Right hindlimb (tissue), 1 donor: ENCODE measurements around the gene ZSCAN10.
"Not testable (repeated sequence)": the region's sequence is repeated elsewhere in the genome, so short reads cannot be mapped to it uniquely, and the experiment has no call there.

Experiments used
- DNase-seq: peaks from one replicate; pipeline ENCODE4 v3.0.0-alpha.2; 2018

ZSCAN10 gene

GRCh38 chr16:3083408-3083807, 15.7 kb downstream of the ZSCAN10 start:
- DNase-seq, result not testable (repeated sequence)

GRCh38 chr16:3081957-3082356, 17.1 kb downstream of the ZSCAN10 start:
- DNase-seq, result not testable (repeated sequence)

DNA sequence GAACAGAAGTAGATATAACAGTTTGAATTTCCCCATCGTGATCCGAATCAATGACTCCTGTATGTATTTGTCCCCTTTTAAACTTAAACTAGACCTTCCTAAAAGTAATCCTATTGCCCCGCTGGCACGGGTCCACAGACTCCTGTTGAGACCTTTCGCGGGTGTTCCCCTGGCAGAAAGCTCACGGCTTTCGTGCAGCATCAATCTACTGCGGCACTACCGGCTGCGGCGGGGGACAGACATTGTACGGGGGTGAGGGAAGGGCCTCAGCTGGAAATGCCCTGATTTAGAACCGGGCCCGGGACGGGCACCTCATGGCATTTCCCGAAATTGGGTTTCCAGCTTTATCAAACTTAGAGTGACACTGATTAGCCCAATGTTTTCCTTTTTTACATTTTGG, 19.1 kb downstream of the ZSCAN10 start:
- no peak for DNase-seq

DNA sequence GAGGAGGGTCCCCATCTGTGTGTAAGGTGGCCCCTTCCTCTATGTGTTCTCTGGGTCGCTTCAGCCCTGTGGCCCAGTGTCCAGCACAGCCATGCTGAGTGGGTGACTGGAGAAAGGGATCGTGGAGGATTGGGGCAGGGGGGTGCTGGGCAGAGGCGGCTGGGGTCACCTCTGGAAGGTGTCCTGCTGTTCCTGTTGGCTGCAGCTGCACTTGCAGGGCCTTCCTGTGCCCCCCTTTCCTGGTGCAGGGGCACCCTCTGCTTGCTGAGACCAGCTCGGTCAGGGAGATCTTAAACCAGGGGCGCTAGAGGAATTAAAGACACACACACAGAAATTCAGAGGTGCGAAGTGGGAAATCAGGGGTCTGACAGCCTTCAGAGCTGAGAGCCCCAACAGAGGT, 22.5 kb downstream of the ZSCAN10 start:
- DNase-seq, result no peak

DNA sequence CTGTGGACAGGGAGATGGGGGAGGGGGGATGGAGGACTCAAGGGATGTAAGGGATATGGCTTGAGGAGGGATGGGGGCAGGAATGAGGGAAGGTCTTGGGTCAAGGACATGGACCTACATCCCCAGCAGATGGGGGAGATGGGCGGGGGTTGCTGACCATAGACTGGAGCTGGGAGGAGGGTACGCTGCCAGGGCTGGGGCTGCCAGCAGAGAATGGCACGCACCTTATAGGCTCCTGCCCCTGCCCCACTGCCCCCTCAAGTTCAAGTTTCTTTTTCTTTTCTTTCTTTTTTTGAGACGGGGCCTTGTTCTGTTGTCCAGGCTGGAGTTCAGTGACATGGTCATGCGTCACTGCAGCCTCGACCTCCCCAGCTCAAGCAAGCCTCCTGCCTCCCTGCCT, 23.1 kb downstream of the ZSCAN10 start:
- DNase-seq, result not testable (repeated sequence)

DNA sequence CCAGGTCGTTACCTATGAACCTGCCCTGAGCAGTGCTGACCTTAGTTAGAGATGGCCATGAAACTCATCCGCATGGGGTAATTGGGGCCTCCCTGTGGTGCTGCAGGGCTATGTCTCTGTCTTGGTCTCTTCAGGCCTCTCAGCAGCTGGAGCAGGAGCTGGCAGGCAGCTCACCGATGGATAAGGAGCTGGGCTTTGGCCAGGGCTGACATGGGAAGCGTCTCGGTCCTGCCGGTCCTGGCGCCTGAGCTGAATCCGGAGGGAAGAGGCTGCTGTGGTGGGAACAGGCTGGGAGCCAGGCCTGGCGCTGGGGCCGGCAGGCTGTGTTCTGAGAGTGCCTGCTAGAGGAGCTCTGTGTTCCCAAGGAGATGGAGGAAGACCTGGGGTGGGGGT, 23.6 kb downstream of the ZSCAN10 start:
- peak; percentile 81 for DNase-seq

GRCh38 chr16:3074860-3075522, 24.1 kb downstream of the ZSCAN10 start:
- no peak for DNase-seq

- DNase-seq, result no peak
Observed at GRCh38 chr16:3073448-3073847, 25.6 kb downstream of the ZSCAN10 start.

DNA sequence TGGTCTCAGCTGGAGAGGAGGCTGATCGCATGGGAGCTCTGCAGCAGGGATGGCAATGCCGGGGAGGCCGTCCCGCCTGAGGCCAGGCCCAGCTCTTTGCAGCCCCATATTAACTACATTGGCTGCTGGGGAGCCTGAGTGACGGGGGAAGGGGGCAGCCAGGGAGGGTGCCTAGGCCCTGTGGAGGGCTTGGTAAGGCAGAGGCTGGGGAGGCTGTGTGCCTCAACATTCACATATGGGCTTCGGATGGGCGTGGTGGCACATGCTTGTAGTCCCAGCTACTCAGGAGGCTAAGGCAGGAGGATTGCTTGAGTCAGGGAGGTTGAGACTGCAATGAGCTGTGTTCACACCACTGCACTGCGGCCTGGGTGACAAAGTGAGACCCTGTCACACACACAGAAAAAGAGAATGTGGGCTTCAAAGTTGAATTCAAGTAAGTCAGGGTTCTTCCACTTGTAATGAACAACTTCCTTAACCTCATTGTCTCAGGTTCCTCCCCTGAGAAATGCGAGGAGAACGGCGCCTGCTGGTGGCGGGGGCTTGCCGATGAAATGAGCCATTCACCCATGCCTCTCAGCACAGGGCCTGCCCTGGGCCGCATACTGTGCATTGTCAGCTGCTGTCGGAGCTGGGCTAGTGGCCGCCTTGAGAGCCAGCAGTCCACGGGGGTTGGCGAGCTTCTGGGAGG, 26.4 kb downstream of the ZSCAN10 start:
- not testable (repeated sequence) for DNase-seq

GRCh38 chr16:3072148-3072547, 26.9 kb downstream of the ZSCAN10 start:
- DNase-seq, result not testable (repeated sequence)

- DNase-seq, result no peak
Observed at GRCh38 chr16:3071655-3072054, 27.4 kb downstream of the ZSCAN10 start.

GRCh38 chr16:3070608-3071111, 28.4 kb downstream of the ZSCAN10 start:
- DNase-seq, result no peak

DNA sequence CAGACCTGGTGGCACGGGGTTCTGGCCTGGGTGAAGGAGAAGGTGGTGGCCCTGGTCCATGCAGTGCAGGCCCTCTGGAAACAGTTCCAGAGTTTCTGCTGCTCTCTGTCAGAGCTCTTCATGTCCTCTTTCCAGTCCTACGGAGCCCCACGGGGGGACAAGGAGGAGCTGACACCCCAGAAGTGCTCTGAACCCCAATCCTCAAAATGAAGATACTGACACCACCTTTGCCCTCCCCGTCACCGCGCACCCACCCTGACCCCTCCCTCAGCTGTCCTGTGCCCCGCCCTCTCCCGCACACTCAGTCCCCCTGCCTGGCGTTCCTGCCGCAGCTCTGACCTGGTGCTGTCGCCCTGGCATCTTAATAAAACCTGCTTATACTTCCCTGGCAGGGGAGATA, 29.9 kb downstream of the ZSCAN10 start:
- not testable (repeated sequence) for DNase-seq

GRCh38 chr16:3068487-3068886, 30.6 kb downstream of the ZSCAN10 start:
- no peak for DNase-seq

GRCh38 chr16:3066440-3066748, 32.7 kb downstream of the ZSCAN10 start:
- DNase-seq, result no peak

- no peak for DNase-seq
Observed at GRCh38 chr16:3065742-3066439, 33.2 kb downstream of the ZSCAN10 start.

DNA sequence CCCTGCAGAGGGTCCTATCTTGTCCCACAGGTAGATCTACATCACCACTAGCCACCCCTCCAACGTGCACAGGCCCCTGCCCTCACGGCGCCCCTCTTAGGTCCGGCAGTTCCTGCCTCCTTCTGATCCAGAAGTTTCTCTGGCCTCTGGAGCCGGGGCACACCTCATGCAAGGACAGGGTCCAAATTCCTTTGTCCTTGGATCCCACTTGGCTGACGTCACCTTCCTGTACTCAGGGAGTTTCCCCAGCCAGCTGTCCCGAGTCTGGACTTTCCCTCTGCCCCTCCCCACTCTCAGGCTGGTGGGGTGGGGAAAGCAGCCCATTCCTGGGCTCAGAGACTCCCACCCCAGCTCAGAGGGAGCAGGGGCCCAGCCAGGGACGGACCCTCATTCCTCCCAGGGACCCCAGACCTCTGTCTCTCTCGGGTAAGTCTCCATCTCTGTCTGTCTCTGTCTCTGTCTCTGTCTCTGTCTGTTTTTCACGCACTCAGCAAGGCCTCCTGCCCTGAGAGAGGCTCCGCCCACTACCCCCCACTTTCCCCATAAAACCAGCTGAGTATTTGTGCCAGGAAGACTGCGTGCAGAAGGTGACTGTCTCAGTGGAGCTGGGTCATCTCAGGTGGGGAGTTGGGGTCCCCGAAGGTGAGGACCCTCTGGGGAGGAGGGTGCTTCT, 33.9 kb downstream of the ZSCAN10 start, which contains the start of gene IL32:
IL32 (plus strand) TSS at position 572 of the 673 bp plus-strand sequence. CDS start 172 bp downstream, outside the sequence.
- peak; percentile 87 for DNase-seq

GRCh38 chr16:3063625-3064386, 35.3 kb downstream of the ZSCAN10 start:
- no peak for DNase-seq

GRCh38 chr16:3062553-3062952, 36.5 kb downstream of the ZSCAN10 start:
- DNase-seq, result no peak

DNA sequence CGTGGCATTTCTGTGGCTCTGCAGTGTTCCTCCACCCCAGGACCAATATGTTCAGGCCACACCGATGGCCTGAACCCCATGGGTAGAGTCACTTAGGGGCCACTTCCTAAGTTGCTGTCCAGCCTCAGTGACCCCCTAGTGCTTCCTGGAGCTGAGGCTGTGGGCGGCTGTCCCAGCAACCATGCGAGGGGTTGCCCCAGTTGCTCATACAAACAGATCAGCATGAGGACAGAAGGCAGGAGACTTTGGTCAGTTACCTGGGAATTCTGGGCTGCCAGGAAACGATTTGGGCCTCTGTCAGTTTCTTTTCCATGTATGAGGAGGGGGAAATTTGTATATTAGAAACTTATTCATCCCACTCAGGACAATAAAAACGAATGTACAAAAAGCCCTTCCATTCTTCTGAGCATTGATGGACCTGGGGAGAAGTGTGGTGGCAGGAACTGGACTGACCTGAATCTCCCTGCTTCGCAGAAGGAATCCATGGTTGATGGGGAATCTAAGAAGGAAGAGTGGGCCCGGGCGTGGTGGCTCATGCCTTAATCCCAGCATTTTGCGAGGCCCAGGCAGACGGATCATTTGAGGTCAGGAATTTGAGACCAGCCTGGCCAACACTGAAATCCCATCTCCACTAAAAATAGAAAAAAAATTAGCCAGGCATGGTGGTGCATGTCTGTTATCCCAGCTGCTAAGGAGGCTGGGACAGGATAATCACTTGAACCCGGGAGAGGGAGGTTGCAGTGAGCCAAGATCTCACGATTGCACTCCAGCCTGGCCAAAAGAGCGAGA, 38.6 kb downstream of the ZSCAN10 start:
- peak; percentile 36 for DNase-seq

DNA sequence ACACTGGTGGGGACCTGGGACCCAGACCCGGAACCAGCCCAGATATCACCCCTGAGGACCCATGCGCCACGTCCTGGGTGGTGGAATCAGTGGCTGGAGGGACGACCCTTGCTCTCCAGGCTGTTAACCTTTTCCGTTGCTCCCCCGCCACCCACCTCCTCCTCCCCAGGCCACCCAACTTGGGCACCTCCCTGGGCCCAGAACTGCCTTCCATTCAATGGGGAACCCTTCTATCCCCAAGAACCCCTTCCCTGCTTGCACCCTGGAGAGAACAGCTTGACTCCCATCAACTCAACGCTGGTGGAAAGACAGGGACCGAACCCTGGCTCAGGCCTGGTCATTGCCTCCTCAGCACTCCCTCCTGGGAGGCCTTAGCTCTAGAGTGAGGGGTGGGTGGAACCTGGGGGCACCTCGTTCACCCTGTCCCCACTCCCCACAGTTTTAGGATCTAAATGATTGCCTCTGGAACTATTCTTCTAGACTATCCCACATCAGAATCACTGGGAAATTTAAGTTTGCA, 39.3 kb downstream of the ZSCAN10 start:
- no peak for DNase-seq
